GM19025 (cell line): ENCODE results near the gene CPN2.

Experiments
- ATAC-seq: cut with Tn5 transposase; IDR thresholded peaks from one replicate; pipeline ENCODE4 v1.9.1; 2021; ENCODE audit warnings: mild to moderate bottlenecking, low read depth, moderate library complexity; ENCODE audit not compliant: unreplicated experiment

Gene CPN2

DNA sequence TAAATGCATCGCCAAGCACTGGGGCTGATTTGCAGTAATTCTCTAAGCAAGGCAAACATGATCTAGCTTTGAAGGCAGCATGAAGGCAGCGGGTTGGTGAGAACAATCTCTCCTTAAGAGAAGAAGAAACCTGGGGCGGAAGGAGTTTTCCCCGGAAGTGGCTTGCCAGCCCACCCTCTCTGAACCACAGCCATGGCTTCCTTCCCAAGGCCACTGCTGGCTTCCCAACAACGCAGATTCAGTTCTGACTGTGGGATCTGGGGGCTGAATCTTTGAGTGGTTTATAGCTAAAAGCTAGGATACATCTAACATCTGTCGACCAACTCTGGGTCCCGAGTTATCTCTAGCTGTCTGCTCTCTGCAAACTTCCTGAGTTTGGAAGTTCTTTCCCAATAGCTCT lies 4.3 kb upstream of the CPN2 start:
- ATAC-seq: no peak

DNA sequence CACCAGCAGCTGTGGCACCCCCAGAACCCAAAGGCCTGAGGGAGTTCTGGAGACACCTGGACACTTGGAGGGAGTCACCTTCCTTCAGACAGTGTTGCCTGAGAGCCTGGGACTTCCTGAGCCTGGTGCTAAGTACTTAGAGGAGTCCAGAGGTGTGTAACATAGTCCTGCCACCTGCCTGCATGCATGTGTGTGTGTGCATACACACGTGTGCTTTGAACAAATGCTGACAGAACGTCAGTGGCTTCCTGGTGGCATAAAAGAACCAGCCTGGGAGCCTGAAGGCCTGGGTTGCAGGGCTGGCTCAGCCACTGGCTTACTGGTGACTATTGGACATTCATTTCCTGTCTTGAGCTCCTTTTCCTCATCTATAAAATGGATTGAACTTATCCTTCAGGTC lies 3.2 kb upstream of the CPN2 start:
- ATAC-seq: no peak

DNA sequence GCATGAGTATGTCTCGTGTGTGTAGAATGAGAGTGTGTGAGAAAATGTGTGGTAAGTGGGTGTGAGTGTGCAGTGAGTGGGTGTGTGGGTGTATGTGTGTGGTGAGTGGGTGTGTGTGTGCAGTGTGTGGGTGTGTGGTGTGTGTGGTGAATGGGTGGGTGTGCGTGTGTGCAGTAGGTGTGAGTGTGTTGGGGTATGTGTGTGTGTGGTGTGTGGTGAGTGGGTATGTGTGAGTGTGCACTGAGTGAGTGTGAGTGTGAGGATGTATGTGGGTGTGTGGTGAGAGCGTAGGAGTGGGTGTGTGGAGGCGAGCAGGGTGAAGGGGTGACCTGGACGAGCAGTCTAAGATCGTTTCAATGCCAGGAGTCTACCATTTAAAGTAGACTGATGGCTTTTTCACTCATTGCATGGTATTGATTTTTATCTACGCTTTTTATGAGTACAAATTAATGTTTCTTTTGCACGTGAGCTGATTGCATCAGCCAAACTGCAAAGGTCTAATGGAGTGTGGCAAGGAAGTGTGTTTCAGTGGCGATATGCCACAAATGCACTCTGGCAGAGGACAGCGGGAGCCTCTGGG lies 1.6 kb upstream of the CPN2 start:
- ATAC-seq: no peak

DNA sequence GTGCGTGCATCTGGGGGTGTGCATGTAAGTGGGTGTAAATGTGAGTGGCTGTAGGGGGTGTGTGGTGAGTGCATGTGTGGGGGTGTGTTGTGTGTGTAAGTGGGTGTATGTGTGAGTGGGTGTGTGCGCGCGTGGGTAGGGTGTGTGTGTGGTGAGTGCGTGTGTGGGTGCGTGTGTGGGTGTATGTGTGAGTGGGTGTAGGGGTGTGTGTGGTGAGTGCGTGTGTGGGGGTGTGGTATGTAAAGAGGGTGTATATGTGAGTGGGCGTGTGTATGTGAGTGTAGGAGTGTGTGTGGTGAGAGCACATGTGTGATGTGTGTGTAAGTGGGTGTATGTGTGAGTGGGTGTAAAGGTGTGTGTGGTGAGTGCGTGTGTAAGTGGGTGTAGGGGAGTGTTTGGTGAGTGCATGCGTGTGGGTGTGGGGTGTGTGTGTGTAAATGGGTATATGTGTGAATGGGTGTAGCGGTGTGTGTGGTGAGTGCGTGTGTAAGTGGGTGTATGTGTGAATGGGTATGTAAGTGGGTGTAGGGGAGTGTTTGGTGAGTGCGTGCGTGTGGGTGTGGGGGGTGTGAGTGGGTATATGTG lies 916 bp upstream of the CPN2 start:
- ATAC-seq: no peak

DNA sequence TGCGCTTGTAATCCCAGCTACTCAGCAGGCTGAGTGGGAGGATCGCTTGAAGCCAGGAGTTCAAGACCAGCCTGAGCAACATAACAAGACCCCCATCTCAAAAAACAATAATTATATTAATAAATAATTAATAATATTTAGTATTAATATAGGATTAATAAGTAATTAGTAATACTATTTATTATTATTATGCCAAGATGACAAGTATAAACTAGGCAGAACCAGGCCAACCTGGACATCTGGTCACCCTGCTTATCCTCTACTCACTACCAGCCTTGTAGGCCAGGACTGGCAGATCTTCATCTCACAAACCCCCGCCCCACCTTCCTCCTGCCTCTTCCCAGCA lies 429 bp downstream of the CPN2 start:
- ATAC-seq: no peak

DNA sequence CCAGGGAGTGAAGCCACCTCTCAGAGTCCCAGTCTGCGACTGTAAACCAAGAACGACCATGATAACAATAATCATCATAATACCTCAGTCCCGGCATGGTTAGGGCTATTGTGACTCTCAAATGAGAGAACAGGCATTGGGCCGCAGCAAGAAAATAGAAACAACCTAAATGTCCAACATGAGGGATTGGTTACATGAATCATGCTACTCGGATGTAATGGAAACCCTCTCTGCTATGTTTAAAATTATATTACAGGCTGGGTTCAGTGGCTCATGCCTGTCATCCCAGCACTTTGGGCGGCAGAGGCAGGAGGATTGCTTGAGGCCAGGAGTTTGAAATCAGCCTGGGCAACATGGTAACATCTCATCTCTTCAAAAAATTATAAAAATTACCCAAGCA lies 2.8 kb downstream of the CPN2 start:
- no peak for ATAC-seq

DNA sequence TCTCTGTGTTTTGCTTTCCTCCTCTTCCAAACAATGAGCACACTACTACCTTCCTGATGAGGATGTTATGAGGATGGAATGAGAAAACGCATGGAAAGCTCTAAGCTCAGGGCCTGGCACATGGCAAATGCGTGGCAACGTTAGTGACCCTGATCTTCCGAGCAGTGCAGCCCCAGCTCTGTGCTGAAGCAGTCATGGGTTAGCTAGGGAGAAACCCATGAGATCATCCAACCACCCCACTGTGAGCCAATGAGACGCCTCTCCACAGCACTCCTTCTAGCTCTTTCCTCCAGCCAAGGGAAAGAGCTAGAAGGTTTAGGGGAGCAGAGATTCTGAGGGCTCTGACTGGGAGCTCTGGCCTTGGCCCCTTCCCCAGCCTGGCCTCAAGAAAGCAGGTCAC lies 4.5 kb downstream of the CPN2 start:
- no peak for ATAC-seq

DNA sequence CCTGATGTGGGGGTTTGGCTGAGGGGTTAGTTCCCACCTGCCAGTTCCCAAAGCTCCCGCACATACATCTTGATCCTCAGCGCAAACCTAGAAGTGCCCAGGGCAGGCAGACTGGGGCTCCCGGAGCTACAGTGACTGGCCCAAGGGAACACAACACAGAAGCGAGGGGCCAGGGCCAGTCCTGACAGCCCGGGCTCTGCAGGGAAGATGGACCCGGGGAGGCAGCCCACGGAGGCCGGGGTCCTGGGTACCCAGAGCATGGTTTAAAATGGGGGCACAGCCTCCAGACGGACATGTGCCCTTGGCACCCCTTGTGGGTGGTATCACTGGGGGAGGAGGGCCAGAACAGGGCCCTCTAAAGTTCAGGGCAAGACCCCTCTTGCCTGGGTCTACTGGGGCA lies 5.1 kb downstream of the CPN2 start:
- no peak for ATAC-seq

DNA sequence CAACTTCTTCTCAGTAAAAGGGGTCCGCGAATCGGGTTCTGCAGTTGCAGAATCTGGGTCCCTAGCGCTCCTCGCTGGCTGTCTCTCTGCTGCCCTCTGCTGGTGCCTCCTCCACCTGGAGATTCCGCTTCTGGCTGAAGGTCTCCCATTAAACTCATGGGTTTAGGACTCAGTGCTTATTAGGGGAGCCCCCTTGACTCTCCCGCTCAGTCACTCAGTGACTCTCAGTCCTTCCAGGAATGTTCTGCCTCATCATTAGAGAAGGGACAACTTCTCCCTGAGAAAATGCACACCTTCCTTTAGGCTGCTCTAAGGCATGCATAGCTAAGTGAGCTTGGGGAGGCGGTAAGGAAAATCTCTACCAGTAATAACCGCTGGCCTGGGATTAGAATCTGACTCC lies 7.1 kb downstream of the CPN2 start:
- ATAC-seq: no peak

DNA sequence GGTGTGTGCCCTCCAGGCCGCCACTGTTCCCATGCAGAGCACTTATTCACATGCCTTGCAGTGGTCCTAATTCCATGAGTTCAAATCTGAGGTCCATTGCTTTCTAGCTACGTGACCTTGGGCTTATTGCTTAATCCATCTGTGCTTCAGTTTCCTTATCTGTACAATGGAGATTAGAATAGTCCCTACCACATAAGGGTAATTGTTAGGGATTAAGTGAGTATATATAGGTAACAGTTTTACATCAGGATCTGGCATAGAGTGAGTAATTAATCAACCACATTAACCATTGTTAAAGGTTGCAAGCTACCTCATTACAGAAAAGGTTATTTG lies 7.6 kb downstream of the CPN2 start:
- no peak for ATAC-seq

DNA sequence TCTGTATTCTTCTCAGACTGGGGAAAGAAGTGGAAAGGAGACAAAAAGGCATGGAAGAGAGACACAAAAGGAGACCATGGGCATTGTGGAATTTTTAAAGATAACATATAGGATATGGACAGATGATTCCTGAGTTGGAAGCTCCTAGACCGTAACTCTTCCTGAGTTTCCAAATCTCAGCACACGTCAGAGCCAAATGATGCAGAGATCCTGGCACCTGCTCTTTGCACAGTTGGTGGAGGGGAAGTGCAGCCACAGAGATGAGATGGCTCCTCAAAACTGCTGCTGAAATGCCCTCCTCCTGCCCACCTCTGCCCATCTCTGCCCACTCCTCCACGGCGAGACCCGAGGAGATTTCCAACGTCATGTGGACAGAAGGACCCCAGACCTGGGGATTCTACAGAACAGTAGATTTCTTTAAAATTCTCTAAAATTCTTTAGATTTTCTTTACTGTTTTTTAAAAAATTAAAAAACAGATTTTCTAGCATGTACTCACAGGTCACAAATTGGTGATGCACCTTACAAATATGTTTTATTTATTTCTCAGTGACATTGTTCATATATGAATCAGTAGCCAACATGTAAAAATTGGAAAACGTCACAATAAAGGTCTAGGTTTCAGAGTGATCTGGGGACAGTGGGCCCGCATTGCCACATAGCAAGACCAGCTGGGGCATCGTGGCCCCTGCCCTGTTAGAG lies 8.1 kb downstream of the CPN2 start:
- ATAC-seq: no peak

DNA sequence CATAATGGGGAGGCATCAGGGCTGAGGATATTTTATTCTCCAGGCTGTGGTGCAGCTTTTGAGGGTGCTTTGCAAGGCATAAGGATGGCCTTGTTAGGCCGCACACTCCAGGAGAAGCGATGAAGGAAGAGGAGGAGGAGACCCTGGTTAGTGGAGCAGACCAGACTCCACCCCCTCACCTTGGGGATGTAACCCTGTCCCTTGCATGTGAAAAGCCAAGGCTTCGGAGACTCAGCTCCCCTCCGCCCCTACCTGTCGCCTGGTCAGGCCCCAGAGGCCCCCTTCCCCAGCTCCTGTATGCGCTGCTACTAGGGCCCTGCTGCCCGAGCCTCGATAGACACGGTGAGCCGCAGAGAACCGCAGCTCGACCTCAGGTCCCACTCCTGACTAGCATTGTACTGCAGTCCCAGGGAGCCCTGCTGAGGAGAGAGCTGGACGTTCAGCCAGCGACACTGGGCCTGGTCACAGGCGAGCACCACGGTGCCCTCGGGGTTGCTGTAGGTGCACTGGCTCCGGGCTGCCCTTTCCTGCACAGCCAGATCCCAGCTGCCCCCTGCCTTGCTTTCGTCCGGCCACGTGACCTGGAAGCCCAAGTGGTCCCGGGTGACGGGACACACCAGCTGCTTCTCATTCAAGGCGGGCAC lies 10.2 kb downstream of the CPN2 start:
- ATAC-seq: no peak

DNA sequence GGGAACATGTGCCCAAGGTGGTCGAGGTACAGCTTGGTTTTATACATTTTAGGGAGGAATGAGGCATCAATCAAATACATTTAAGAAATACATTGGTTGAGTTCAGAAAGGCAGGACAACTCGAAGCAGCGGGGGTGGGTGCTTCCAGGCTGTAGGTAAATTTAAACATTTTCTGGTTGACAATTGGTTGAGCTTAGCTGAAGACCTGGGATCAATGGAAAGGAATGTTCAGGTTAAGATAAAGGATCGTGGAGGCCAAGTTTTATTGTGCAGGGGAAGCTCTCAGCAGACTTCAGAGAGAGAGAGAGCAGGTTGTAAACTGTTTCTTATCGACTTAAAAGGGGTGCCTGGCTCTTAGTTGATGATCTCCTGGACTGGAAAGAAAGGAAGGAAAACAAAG lies 11.3 kb downstream of the CPN2 start:
- no peak for ATAC-seq

DNA sequence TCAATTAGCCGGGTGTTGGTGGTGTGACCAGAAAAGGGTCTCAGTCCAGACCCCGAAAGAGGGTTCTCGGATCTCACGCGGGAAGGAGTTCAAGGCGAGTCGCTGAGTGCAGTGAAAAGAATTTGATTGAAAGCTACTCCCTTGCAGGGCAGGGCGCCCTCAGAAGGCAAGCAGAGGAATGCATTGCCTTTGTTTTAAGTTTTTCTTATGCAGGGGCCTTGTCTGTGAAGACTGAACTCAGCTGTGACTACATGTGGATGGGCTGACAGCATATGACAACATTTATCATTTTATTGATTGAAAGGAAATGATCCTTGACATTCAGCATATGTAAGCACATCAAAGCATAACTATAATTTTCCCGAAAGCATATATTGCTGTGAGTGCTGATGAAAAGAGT lies 11.8 kb downstream of the CPN2 start:
- no peak for ATAC-seq

DNA sequence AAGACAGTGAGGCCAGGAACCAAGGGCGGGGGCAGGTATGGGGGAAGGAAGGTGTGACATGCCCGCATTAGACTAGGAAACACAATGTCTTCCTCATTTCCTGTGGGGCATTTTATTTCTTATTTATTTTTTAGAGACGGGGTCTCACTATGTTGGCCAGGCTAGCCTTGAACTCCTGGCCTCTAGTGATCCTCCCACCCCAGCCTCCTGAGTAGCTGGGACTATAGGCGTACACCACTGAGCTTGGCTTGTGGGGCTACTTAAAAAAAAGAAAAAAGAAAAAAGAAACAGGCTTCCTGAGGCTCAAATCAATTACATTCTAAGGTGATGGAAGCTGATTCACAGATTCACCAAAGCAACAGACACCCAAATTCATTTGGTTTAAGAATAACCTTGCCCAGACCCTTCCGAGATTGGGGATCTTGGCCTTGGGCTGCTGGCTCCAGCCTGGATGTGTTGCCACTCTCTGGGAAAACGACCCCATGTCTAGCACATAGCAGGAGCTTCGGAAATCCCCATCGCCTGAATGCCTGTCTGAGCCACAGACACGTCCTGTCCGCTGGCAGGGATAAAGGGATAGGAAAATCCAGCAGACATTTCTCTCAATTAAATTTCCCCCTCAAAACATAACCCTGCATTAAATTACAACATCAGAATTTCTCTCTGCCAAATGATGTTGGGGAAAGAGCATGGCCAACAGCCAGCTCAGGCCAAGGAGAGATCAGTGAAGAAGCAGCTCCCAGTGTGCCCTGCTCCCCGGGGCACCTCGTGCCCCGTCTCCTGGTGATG lies 13.0 kb downstream of the CPN2 start:
- no peak for ATAC-seq

DNA sequence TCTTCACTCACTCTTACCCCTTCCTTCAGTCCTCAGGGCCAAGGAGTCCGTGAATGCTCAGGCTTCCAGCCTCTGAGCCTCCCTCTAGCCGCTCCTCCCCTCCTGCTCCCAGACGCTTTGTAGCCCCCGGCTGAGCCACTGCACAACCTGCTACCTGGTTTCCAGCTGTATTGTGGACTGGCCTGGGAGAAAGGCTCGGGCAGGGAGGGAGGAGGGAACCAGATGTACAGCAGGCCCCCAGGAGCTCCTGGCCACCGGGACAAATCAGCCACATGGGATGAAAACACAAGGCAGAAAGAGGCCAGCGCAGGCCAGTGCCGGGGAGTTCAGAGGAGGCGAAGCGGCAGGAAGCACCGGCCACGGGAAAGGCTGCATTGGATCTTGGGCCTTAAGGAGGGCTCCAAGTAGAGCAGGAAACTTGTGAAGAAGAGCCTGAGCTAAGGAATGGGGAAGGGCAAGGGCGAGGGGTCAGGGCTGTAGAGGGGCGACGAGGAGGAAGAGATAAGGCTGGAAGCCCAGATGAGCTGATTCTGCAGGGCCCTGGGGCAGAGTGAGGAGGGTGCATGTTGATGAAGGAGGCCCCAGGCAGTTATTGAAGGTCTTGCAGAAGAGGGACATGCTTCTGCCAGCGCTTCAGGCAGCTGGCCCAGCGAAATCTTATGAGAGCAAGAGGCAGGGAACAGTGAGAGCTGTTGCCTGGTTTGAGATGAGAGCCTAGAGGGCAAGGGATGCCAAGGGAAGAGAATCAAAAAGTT lies 14.3 kb downstream of the CPN2 start:
- no peak for ATAC-seq

DNA sequence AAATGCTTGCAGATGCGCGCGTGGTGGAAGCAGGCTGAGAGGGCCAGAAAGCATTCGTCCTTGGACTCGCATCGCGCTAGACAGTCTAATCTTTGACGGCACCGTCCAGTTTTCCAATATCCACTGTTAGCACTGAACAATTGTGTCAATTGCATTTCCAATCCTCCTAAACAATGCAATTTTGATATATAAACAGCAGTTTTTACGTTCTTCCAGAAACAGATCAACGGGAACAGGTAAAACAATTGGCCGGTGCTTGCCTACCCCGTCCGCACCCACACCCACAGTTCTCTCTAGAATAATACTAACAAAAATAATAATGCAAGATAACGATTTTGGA lies 17.2 kb downstream of the CPN2 start:
- ATAC-seq: no peak

DNA sequence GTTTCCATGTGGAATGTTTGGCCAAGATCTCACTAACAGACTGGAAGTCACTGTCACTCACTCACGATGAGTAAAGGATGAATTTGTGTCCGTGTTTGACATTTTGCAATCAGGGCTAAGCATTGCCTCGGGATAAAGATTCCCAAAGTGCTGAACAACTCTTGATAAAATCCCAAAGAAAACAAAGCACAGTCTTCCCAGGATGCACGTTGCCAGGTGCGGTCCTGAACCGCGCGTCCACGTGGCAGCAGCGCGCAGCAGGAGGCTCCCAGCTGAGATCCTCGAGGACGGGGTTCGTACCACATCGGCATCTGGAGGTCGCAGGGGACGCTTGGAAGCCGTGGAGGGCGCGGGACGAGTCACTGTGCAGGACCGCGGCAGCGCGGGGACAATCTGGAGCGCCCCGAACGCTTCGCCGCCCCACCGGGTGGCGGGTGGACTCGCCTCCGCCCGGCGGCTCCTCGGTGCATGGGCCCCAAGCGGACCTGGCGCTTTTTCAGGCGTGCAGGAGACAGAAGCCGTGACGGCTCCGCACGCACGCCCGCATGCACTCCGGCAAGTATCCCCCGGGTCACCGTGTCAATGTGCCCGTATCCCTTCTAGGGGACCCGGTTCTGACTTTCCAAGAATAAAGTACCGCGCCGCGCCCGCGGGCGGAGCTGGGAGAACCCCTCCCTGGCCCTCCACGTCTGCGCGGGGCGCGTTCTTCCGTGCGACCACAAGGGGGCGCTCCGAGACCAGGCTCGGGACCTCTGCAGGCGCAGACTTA lies 17.7 kb downstream of the CPN2 start:
- ATAC-seq: peak; percentile 91

DNA sequence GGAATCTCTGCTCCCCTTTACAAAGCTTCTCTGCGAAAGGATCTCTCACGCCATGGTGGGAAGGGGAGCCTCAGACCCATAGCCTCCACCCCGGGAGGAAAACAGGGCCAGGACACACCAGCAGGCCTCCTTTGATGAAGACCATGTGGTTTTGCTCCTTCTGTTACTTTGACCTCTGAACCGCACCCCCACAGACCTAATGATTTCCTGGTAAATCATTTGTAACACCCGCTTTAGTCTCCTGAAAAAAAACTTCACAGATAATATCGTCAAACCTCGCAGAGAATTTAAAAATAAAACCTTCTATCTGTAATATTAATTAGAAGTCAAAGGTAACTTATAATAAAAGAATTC lies 18.3 kb downstream of the CPN2 start:
- no peak for ATAC-seq

DNA sequence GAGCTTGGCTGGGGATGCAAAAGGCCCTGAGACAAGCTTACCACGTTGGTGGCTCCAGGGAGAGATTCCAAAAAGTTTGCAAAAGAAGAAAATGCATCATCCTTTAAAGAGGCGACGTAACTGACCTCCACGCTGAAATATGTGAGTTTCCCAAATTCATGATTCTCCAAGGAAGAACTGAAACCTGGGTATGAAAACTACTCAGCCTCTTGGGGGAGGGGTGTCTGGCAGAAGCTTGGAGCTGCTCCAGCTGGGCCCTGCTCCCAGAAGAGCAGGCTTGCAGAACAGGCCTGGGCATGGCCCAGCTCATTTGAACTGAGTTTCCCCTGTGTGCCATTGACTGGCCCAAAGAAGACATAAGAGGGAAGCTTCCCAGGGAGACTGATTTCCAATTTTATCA lies 20.5 kb downstream of the CPN2 start:
- ATAC-seq: no peak
